Measurements from ENCODE around the gene PDE4B. TPM values are rescaled to one million over a fixed set of nuclear protein-coding genes. Genes with fewer than 3 reads are reported as not detected.

Gene PDE4B
- total and polyA plus RNA-seq, 9 donors, result 14.7 to 25.6 (median 16.8) TPM

- Histone ChIP-seq H3K36me3 (ENCODE audit: control insufficient read depth, insufficient read depth, low read length) (no peaks in the 10 kb centered on the region), H3K4me3 (ENCODE audit: low read length) (no peak overlapping the region), H3K27ac (ENCODE audit: low read length) (no peak overlapping the region), H3K27me3 (ENCODE audit: control insufficient read depth, insufficient read depth, low read length) (no peaks in the 10 kb centered on the region), H3K9me3 (replicated peaks; ENCODE audit: control insufficient read depth, low read depth, low read length) (no peaks in the 10 kb centered on the region), H3K4me1 (ENCODE audit: control insufficient read depth, insufficient read depth, low read length) (no peaks in the 10 kb centered on the region)
- no peak for DNase-seq
- WGBS (ENCODE audit: insufficient coverage), result no CpG with 5 or more reads among the region's 1 CpG
These were observed 104.0 kb downstream of the PDE4B start for GRCh38 chr1:65896721-65897120.

DNA sequence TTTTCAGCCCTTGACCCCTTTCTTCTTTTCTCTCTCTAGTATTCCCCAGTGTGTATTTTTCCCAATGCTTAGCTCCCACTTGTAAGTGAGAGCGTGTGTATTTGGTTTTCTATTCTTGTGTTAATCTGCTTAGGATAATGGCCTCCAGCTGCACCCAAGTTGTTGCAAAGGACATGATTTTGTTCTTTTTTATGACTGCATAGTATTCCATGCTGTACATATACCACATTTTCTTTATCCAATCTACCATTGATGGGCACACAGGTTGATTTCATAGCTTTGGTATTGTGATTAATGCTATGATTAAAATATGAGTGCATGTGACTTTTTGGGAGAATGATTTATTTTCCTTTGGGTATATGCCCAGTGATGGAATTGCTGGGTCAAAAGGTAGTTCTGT is 104.8 kb downstream of the PDE4B start:
- no peak for DNase-seq
- no peak overlapping the region for H3K4me3 ChIP-seq (ENCODE audit: low read length)
- no peaks in the 10 kb centered on the region for H3K9me3 ChIP-seq (replicated peaks; ENCODE audit: control insufficient read depth, low read depth, low read length)
- no peaks in the 10 kb centered on the region for H3K36me3 ChIP-seq (ENCODE audit: control insufficient read depth, insufficient read depth, low read length)
- no peaks in the 10 kb centered on the region for H3K4me1 ChIP-seq (ENCODE audit: control insufficient read depth, insufficient read depth, low read length)
- WGBS (ENCODE audit: insufficient coverage), result no CpG with 5 or more reads among the region's 1 CpG
- no peak overlapping the region for H3K27ac ChIP-seq (ENCODE audit: low read length)
- H3K27me3 ChIP-seq (ENCODE audit: control insufficient read depth, insufficient read depth, low read length), result no peaks in the 10 kb centered on the region

DNA sequence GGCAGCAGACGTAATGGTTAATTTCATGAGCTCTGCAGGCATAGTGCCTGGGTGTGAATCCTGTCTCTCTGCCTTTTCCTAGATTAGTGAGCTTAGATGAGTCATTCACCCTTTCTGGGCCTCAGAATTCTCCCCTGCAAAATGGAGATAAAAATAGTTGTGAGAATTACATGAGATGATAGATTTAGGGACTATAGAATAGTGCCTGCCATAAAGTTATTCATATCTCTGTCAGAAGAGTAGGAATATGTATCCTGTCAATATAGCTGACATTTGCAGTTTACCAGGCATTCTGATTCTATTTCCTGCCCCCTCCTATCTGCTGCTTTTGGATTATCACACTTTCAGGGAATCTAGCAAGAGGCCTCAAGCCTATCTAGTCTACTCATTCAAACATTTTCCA is 112.0 kb downstream of the PDE4B start:
- H3K4me3 ChIP-seq (ENCODE audit: low read length), result no peak overlapping the region
- no peaks in the 10 kb centered on the region for H3K4me1 ChIP-seq (ENCODE audit: control insufficient read depth, insufficient read depth, low read length)
- no peaks in the 10 kb centered on the region for H3K36me3 ChIP-seq (ENCODE audit: control insufficient read depth, insufficient read depth, low read length)
- H3K27ac ChIP-seq (ENCODE audit: low read length), result no peak overlapping the region
- DNase-seq, result no peak
- 60% methylated on average over 1 of the region's 1 CpG for WGBS (ENCODE audit: insufficient coverage)
- no peaks in the 10 kb centered on the region for H3K27me3 ChIP-seq (ENCODE audit: control insufficient read depth, insufficient read depth, low read length)
- no peaks in the 10 kb centered on the region for H3K9me3 ChIP-seq (replicated peaks; ENCODE audit: control insufficient read depth, low read depth, low read length)

- Histone ChIP-seq H3K27me3 (ENCODE audit: control insufficient read depth, insufficient read depth, low read length) (no peaks in the 10 kb centered on the region), H3K4me3 (ENCODE audit: low read length) (no peak overlapping the region), H3K4me1 (ENCODE audit: control insufficient read depth, insufficient read depth, low read length) (no peaks in the 10 kb centered on the region), H3K9me3 (replicated peaks; ENCODE audit: control insufficient read depth, low read depth, low read length) (no peaks in the 10 kb centered on the region), H3K27ac (ENCODE audit: low read length) (no peak overlapping the region), H3K36me3 (ENCODE audit: control insufficient read depth, insufficient read depth, low read length) (no peaks in the 10 kb centered on the region)
- no peak for DNase-seq
- no CpG with 5 or more reads among the region's 2 CpGs for WGBS (ENCODE audit: insufficient coverage)
These were observed 117.7 kb downstream of the PDE4B start for GRCh38 chr1:65910432-65910831.

DNA sequence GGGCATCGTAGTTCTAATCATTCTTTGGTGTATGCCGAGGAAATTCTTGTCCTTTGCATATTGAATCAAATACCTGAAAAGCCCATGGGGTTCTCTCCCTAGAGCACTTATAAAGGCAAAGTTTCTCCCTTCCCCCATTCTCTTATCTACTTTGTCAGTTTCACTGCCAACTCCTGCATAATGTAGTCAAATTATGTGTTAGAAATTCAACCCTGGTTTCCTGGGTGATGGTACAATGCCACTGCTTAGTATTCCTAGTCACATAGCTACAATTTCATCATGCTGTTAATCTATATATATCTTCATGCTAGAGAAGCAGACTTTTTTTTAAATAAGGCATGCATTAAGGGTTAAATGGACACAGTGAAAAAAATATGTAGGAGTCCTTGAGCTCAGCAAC is 119.0 kb downstream of the PDE4B start:
- DNase-seq, result no peak
- H3K36me3 ChIP-seq (ENCODE audit: control insufficient read depth, insufficient read depth, low read length), result no peaks in the 10 kb centered on the region
- H3K27ac ChIP-seq (ENCODE audit: low read length), result no peak overlapping the region
- no peak overlapping the region for H3K4me3 ChIP-seq (ENCODE audit: low read length)
- WGBS (ENCODE audit: insufficient coverage), result no CpG with 5 or more reads among the region's 2 CpGs
- no peaks in the 10 kb centered on the region for H3K4me1 ChIP-seq (ENCODE audit: control insufficient read depth, insufficient read depth, low read length)
- H3K27me3 ChIP-seq (ENCODE audit: control insufficient read depth, insufficient read depth, low read length), result no peaks in the 10 kb centered on the region
- H3K9me3 ChIP-seq (replicated peaks; ENCODE audit: control insufficient read depth, low read depth, low read length), result no peaks in the 10 kb centered on the region

- Histone ChIP-seq H3K4me3 (ENCODE audit: low read length) (no peak overlapping the region), H3K36me3 (ENCODE audit: control insufficient read depth, insufficient read depth, low read length) (no peaks in the 10 kb centered on the region), H3K27me3 (ENCODE audit: control insufficient read depth, insufficient read depth, low read length) (no peaks in the 10 kb centered on the region), H3K27ac (ENCODE audit: low read length) (no peak overlapping the region), H3K4me1 (ENCODE audit: control insufficient read depth, insufficient read depth, low read length) (no peaks in the 10 kb centered on the region), H3K9me3 (replicated peaks; ENCODE audit: control insufficient read depth, low read depth, low read length) (no peaks in the 10 kb centered on the region)
- WGBS (ENCODE audit: insufficient coverage), result no CpG with 5 or more reads among the region's 4 CpGs
- DNase-seq, result no peak
These were observed 125.9 kb downstream of the PDE4B start for GRCh38 chr1:65918564-65918963.

DNA sequence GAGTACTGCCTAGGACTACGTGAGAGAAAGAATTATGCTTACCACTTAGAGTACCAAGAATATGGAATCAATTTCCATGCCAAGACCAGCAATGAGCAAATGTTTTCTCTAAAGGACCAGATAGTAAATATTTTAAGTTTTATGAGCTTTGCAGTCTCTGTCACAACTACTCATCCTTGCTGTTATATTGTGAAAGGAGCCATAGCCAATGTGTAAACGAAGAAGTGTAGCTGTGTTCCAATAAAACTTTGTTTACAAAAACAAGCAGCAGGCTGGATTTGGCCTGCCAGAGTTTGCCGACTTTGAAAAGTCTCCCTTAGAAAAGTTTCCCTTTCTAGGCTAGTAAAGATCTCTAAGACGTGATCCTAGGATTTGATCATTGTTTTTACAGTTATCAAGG is 128.8 kb downstream of the PDE4B start:
- no peaks in the 10 kb centered on the region for H3K27me3 ChIP-seq (ENCODE audit: control insufficient read depth, insufficient read depth, low read length)
- no peaks in the 10 kb centered on the region for H3K36me3 ChIP-seq (ENCODE audit: control insufficient read depth, insufficient read depth, low read length)
- H3K9me3 ChIP-seq (replicated peaks; ENCODE audit: control insufficient read depth, low read depth, low read length), result no peaks in the 10 kb centered on the region
- H3K4me3 ChIP-seq (ENCODE audit: low read length), result no peak overlapping the region
- H3K4me1 ChIP-seq (ENCODE audit: control insufficient read depth, insufficient read depth, low read length), result no peaks in the 10 kb centered on the region
- no peak for DNase-seq
- WGBS (ENCODE audit: insufficient coverage), result no CpG with 5 or more reads among the region's 4 CpGs
- no peak overlapping the region for H3K27ac ChIP-seq (ENCODE audit: low read length)

GRCh38 chr1:65924471-65924870 is 131.8 kb downstream of the PDE4B start:
- H3K4me1 ChIP-seq (ENCODE audit: control insufficient read depth, insufficient read depth, low read length), result no peaks in the 10 kb centered on the region
- H3K36me3 ChIP-seq (ENCODE audit: control insufficient read depth, insufficient read depth, low read length), result no peaks in the 10 kb centered on the region
- no peak overlapping the region for H3K4me3 ChIP-seq (ENCODE audit: low read length)
- no peak overlapping the region for H3K27ac ChIP-seq (ENCODE audit: low read length)
- DNase-seq, result no peak
- H3K9me3 ChIP-seq (replicated peaks; ENCODE audit: control insufficient read depth, low read depth, low read length), result peaks cover 3% of the 10 kb centered on the region
- H3K27me3 ChIP-seq (ENCODE audit: control insufficient read depth, insufficient read depth, low read length), result no peaks in the 10 kb centered on the region

DNA sequence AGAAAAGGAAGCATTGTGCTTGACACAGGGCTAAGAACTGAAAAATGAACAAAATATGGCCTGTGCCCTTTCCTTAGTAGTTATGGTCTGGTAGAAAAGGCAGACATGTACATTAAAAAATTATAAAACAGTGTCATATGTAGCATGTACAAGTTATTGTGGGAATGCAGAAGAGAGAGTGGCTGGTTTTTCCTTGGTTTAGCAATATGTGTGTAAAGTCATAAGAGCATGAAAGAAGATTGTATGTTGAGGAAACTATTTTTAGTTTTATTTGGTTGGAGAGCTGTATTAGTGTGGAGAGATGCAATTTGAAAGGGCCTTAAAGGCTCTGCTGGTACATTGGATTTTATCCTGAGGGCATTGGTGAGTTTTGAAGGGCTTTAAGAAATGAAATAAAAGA is 145.8 kb downstream of the PDE4B start:
- Histone ChIP-seq H3K27me3 (ENCODE audit: control insufficient read depth, insufficient read depth, low read length) (no peaks in the 10 kb centered on the region), H3K4me3 (ENCODE audit: low read length) (no peak overlapping the region), H3K4me1 (ENCODE audit: control insufficient read depth, insufficient read depth, low read length) (no peaks in the 10 kb centered on the region), H3K9me3 (replicated peaks; ENCODE audit: control insufficient read depth, low read depth, low read length) (no peaks in the 10 kb centered on the region), H3K27ac (ENCODE audit: low read length) (no peak overlapping the region), H3K36me3 (ENCODE audit: control insufficient read depth, insufficient read depth, low read length) (no peaks in the 10 kb centered on the region)
- no peak for DNase-seq

- H3K27ac ChIP-seq (ENCODE audit: low read length), result no peak overlapping the region
- no peaks in the 10 kb centered on the region for H3K9me3 ChIP-seq (replicated peaks; ENCODE audit: control insufficient read depth, low read depth, low read length)
- H3K27me3 ChIP-seq (ENCODE audit: control insufficient read depth, insufficient read depth, low read length), result no peaks in the 10 kb centered on the region
- no peak overlapping the region for H3K4me3 ChIP-seq (ENCODE audit: low read length)
- H3K36me3 ChIP-seq (ENCODE audit: control insufficient read depth, insufficient read depth, low read length), result no peaks in the 10 kb centered on the region
- H3K4me1 ChIP-seq (ENCODE audit: control insufficient read depth, insufficient read depth, low read length), result no peaks in the 10 kb centered on the region
- DNase-seq, result no peak
These were observed 146.5 kb downstream of the PDE4B start for GRCh38 chr1:65939191-65939590.

- DNase-seq, result no peak
- H3K9me3 ChIP-seq (replicated peaks; ENCODE audit: control insufficient read depth, low read depth, low read length), result no peaks in the 10 kb centered on the region
- no peaks in the 10 kb centered on the region for H3K4me1 ChIP-seq (ENCODE audit: control insufficient read depth, insufficient read depth, low read length)
- no peaks in the 10 kb centered on the region for H3K27me3 ChIP-seq (ENCODE audit: control insufficient read depth, insufficient read depth, low read length)
- WGBS (ENCODE audit: insufficient coverage), result no CpG with 5 or more reads among the region's 2 CpGs
- H3K27ac ChIP-seq (ENCODE audit: low read length), result no peak overlapping the region
- no peaks in the 10 kb centered on the region for H3K36me3 ChIP-seq (ENCODE audit: control insufficient read depth, insufficient read depth, low read length)
- H3K4me3 ChIP-seq (ENCODE audit: low read length), result no peak overlapping the region
These were observed 146.9 kb downstream of the PDE4B start for GRCh38 chr1:65939636-65940035.

Data from muscle of leg (tissue), 11 donors.